SU-DHL-6 (cell line): ENCODE measurements around the gene PARN.

Source experiments
- CTCF ChIP-seq: fragments of 200-600 bp; sonication (generic); IDR thresholded peaks from one replicate; pipeline ENCODE4 v1.5.1; 2017; ENCODE audit warnings: antibody characterized with exemption, mild to moderate bottlenecking, low read length, moderate library complexity; ENCODE audit not compliant: insufficient read depth, poor library complexity, severe bottlenecking
- EZH2phosphoT487 ChIP-seq: fragments of 200-600 bp; sonication (generic), shearing (Covaris generic); conservative IDR thresholded peaks from 2 replicates; pipeline ENCODE4 v1.6.1; 2018; ENCODE audit warnings: mild to moderate bottlenecking, antibody characterized with exemption, low read length, moderate library complexity, mixed read lengths

GRCh38 chr16:14490235-14490634, 139.8 kb downstream of the PARN start:
- TF ChIP-seq CTCF (no peak), EZH2phosphoT487 (no peak)
